HG03521 (cell line): ENCODE data around the gene OR6A2.
"Not testable (repeated sequence)": the region's sequence is repeated elsewhere in the genome, so short reads cannot be mapped to it uniquely, and the experiment has no call there.

Experiments used
- ATAC-seq: cut with Tn5 transposase; IDR thresholded peaks from one replicate; pipeline ENCODE4 v1.9.1; 2021; ENCODE audit warnings: mild to moderate bottlenecking, moderate library complexity; ENCODE audit not compliant: unreplicated experiment

Gene OR6A2

DNA sequence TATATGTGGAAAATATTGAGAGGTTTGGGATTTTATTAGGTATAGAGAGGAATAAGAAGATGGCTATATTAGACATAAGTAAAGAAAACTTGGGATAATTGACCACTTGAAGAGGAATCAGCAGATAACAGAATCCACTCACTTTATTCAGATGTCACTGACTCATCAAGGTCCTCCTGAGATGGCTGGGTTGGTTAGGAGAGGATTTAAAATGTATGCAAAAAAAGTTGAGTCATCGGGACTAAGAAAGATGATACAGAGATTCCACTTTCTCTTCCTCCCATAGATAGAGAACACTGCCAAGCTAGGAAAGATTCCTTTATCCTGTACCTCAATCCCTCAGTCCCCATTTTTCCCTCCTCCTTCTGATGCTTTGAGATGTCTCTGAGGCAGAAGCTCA is at the start of gene OR6A2:
TSS of gene OR6A2 (minus strand) at position 288 of the 400 bp plus-strand sequence. CDS start 3,981 bp downstream, outside the sequence.
- no peak for ATAC-seq

DNA sequence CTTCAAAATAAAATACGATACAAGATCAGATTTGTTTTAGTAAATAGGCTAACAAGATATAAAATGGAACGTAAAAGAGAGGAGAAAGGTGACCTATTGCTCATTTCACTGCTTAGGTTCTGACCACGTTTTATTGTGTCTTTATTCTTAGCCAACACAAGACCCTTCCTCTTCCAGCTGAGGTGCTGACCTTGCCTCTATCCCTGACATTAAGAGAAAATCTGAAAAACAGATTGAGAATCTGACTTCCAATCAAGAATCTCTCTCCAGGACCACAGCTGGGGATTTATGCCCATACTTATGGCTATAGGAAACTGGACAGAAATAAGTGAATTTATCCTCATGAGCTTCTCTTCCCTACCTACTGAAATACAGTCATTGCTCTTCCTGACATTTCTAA is 45.9 kb upstream of the OR6A2 start, which contains the start of gene OR10A5:
TSS of gene OR10A5 (plus strand) at position 301 of the 400 bp plus-strand sequence. CDS start at position 301, 0 bp downstream.
- no peak for ATAC-seq

GRCh38 chr11:6844356-6844755 is 44.9 kb upstream of the OR6A2 start:
- ATAC-seq, result no peak

DNA sequence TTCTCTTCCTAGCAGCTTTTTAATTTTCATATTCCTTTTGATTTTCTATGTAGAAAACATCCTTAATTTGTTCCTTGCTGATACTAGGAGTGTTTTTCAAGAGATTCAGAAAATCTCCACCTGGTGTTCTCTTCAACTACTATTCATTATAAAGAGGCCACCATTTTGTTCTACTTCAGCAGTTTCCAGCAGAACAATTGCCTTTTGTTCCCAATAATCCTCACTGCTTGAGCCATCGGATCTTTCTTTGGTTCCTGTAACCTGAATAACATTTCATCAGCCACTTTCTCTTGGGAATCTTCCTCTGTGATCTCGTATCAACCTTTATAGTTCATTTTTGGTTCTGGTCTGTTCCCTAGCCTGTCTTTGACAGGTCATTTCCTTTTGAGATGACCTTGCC is 44.2 kb upstream of the OR6A2 start:
- no peak for ATAC-seq

DNA sequence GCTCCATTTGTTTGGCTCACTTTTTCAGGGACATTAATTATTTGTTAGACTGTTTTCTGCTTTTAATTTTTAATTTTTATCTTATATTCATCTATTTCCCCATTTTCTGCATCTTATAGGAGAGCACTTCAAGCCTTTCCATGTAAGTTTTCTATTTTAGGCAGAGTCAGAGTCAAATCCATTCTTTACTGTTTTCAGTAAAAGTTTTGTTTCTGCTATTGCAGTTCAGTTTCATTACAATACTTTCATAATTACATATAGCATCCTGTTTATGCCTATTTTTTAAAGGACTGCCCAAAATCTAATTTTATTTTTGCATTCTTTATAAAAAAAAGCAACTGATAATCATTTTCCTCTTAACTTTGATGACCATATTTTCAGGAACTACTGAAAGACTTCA is 42.2 kb upstream of the OR6A2 start:
- ATAC-seq, result no peak

- no peak for ATAC-seq
These were observed 34.5 kb upstream of the OR6A2 start for GRCh38 chr11:6834021-6834420.

DNA sequence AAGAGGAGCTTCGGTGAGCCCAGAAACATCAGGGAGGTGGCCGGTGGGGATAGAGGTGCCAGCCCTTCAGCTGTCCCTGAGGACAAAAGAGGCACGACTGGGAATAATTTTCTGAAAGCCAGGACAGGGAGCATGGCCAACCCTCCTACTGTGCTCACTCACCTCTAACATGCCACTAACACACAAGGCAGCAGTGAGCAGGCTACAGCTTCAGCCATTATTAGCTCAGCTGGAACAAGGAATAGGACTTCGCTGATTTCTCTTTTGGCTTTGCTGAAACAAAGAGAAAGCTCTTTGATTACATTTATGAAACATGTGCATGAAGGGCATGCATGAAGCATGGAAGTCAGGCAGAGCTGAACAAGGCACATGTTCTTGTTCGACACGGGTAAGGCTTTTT is 33.9 kb upstream of the OR6A2 start:
- no peak for ATAC-seq

DNA sequence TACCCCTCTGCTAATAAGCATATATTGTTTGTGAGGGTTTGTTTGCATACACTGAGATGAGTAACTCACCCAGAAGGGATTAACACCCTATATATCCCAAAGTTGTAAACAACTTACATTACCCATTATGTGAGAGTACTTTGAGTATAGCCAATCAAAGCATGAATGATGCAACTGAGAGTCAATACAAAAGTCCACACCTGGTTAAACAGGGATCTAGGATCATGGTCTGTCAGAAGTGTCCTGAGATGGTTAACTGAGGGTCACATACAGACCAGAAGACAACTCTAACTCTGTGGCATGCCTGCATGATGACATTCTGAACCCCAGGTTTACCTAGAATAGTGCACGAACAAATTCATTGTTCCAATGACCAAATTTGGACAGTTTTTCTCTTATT is 28.6 kb upstream of the OR6A2 start:
- ATAC-seq, result no peak

DNA sequence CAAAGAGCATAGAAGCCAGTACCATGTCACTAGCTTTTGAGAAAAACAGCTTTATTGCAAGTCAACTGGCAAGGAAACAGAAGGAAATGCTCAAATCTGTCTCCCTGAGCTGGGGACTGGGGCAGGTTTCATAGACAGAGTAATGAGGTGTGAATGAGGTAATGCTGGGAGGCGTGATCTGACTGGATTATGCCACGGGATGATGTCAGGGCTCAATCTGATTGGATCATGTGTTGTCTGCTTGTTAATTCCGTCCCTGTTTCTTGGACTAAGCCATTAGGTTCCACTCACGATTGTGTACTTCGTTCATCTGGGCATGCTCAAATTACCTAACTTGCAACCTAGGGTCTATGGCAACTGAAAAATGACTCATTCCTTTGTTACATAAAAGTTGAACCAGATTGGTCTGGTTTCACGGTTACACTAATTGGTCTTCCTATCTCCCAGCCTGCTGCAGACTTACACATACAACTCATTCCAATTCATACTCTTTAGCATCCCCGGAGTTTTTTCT is 25.8 kb upstream of the OR6A2 start:
- no peak for ATAC-seq

DNA sequence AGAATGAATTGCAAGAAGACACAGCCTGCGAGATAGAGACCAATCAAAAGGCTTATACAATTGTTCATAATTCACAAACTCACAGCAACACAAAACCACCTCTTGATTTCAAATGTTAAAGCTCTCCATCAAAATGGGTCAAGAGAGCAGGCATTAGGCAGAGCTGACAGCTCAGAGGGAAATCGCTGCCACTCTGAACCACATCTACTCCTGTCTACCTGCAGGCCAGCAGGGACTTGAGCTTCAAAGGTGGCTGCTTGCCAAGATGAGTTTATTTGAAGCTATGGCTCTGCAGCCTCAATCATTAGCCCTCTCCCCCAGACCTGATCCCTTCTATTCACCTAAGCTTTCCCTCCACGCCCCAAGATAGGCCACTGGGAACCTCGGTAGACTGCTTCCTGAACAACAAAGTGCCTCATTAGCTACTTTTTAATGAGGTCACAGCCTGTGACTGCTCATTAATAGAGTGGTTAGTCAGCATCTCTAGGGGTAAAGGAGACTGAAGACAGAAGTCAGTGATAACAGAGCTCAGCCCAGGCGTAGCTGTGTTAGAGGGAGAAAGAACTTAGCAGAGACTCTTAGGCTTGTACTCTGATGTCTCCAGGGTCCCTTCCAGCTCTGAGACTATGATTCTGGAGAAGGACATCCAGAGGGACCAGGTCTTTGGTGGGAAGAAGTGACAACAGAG is 24.8 kb upstream of the OR6A2 start:
- no peak for ATAC-seq

GRCh38 chr11:6818967-6819366 is 19.5 kb upstream of the OR6A2 start:
- no peak for ATAC-seq

DNA sequence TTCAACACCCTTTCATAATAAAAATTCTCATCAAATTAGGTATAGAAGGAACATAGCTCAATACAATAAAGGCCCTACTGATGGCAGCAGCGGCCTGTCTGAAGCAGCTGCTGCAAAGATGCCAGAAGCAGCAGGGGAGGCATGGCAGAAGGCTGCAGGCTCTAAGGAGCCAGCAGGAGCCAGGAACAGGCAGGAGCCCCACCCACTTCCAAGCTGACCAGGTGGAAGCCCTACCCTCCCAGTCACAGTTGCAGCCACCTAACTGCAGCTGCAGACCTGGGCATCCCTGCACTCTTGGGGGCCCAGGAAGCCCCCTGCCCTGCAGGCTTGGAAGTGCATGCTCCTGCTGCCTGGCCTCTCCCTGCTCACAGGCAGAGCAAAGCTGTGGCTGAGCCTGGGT is 18.2 kb upstream of the OR6A2 start:
- ATAC-seq, result no peak

GRCh38 chr11:6813656-6814055 is 14.2 kb upstream of the OR6A2 start:
- no peak for ATAC-seq

- ATAC-seq, result peak; percentile 79
These were observed 13.0 kb upstream of the OR6A2 start for GRCh38 chr11:6812390-6813005.

DNA sequence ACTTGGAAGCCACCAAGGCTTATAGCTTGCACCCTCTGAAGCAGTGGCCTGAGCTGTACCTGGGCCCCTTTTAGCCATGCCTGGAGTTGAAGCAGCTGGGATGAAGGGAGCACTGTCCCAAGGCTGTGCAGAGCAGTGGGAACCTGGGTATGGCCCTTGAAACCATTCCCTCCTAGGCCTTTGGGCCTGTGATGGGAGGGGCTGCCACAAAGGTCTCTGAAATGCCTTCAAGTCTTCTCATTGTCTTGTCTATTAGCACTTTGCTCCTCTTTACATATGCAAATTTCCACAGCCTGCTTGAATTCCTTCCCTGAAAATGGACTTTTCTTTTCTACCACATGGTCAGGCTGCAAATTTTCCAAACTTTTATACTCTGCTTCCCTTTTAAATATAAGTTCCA is 1.6 kb upstream of the OR6A2 start:
- not testable (repeated sequence) for ATAC-seq

DNA sequence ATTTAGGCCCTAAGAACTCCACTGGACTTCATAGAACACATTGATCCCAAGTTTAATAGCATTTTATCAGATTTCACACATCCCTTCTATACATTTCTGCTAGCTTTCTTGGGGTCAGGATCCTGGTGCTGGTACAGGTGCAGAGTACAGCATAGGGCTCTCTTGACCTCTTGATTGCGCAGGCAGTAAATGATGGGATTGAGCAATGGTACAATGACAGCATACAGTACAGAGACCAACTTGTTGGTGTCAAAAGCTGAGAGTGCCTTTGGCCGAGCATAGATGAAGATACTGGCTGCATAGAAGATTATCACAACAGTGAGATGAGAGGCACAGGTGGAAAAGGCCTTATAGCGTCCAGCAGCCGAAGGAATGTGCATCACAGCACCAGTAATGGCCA is 4.8 kb downstream of the OR6A2 start:
- no peak for ATAC-seq

DNA sequence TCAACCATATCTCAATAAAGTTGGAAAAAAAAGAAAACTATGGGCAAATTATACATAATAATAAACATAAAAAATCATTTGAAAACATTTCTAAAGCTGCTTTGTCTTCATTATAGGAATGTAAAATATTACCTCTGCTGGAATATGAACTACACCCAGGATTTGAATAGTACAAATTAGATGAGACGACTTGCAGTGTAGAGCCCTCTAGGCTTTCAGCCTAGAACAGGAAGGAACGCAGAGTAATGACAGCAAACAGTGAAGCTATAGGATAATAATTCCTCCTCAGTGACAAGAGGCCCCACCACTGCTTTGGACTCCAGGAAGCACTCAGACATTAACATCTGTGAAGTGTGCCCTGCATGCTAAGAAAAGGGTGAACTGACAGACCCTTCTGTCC is 8.9 kb downstream of the OR6A2 start:
- no peak for ATAC-seq

GRCh38 chr11:6782720-6783119 is 16.8 kb downstream of the OR6A2 start, which contains the start of gene OR2AG1:
Gene OR2AG1, plus strand, starts transcription at chr11:6783020. Its CDS starts 2,018 bp downstream, at chr11:6785038.
- ATAC-seq, result no peak

DNA sequence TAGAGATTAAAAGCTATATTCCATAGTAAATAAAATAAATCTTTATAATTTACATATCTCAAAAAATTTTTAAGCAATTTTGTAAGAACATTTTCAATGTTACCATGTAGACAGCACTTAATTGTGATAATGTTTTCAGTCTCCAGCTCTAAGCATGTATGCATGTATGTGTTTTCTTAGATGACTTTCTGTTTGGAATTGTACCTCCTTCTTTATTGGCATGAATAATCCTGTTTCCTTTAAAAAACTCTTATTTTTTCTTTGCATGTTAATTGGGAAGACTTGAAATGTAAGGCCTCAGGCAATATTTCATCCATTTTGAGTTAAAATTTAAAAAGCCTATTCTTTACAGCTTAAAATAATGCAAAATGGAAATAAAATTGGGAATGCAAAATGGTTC is 18.7 kb downstream of the OR6A2 start:
- no peak for ATAC-seq

DNA sequence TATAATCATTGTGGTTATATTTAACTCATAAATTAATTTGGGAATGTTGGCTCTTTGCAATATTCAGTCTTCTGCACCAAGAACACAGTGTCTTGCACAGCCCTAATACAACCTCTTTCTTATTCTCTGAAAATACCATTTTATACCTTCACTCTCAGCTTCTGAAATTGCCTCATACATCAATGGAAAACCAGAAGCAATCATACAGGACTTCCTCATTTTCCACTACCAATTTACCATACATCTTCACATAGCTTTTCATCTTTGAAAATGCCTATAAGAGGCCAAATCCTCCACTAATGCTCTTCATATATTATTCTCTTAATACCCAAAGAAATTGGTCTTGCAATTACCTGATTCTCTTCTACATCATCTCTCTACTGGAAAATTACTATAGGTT is 21.0 kb downstream of the OR6A2 start:
- ATAC-seq, result no peak

GRCh38 chr11:6771926-6772893 is 27.3 kb downstream of the OR6A2 start, which contains the start of gene OR2AG2:
Gene OR2AG2, minus strand, starts transcription at chr11:6771976. Its CDS starts 3,019 bp downstream, at chr11:6768957.
- peak; percentile 86 for ATAC-seq
